Measurements from ENCODE around the gene TDP1. TPM values are rescaled to one million over a fixed set of nuclear protein-coding genes. Genes with fewer than 3 reads are reported as not detected.

TDP1 gene
- total and polyA plus RNA-seq, 2 of the 13 experiments (the other 11 are each of a cell fraction or from before 2014, with no cell fraction given): 16.4 to 31.2 TPM

- TF ChIP-seq NRL (CRISPR knock-in tag; IDR thresholded peaks at IDR 0.05; ENCODE audit: borderline replicate concordance) (no peak), RFX1 (IDR thresholded peaks at IDR 0.05) (peak; percentile 78), ZNF496 (CRISPR knock-in tag; IDR thresholded peaks at IDR 0.05; ENCODE audit: insufficient replicate concordance) (no peak), E2F2 (CRISPR knock-in tag; IDR thresholded peaks at IDR 0.05; ENCODE audit: borderline replicate concordance) (no peak), EED (CRISPR knock-in tag; IDR thresholded peaks at IDR 0.05) (no peak), MBNL3 (CRISPR knock-in tag; conservative IDR thresholded peaks at IDR 0.05) (no peak), ARNT2 (CRISPR knock-in tag; IDR thresholded peaks at IDR 0.05; ENCODE audit: low read depth) (no peak), SAP130 (CRISPR knock-in tag; IDR thresholded peaks at IDR 0.05; ENCODE audit: low read depth) (peak; percentile 11; the same call in 1 of the 2 replicates), ZNF75D (CRISPR knock-in tag; IDR thresholded peaks at IDR 0.05; ENCODE audit: borderline replicate concordance) (no peak), GATAD1 (CRISPR knock-in tag; IDR thresholded peaks at IDR 0.05) (no peak), ISL2 (CRISPR knock-in tag; IDR thresholded peaks at IDR 0.05) (peak; percentile 88), ZNF614 (CRISPR knock-in tag; IDR thresholded peaks at IDR 0.05; ENCODE audit: borderline replicate concordance) (no peak), NCOA5 (CRISPR knock-in tag; IDR thresholded peaks at IDR 0.05) (no peak), GTF2F1 (IDR thresholded peaks at IDR 0.05; ENCODE audit: low read length) (no peak), KAT8 (CRISPR knock-in tag; IDR thresholded peaks at IDR 0.05) (no peak), ZNF710 (CRISPR knock-in tag; IDR thresholded peaks at IDR 0.05; ENCODE audit: borderline replicate concordance) (no peak), ATF7-NPFF (CRISPR knock-in tag; IDR thresholded peaks at IDR 0.05; ENCODE audit: low read depth) (no peak), ATAD3A (CRISPR knock-in tag; IDR thresholded peaks at IDR 0.05) (no peak), ZNF678 (CRISPR knock-in tag; IDR thresholded peaks at IDR 0.05) (no peak), MTERF4 (CRISPR knock-in tag; IDR thresholded peaks at IDR 0.05) (no peak), ZNF788 (CRISPR knock-in tag; IDR thresholded peaks at IDR 0.05; ENCODE audit: borderline replicate concordance) (no peak; the same call in 1 of the 2 replicates), ZMYM3 (CRISPR knock-in tag; IDR thresholded peaks at IDR 0.05) (no peak), ZNF629 (CRISPR knock-in tag; conservative IDR thresholded peaks at IDR 0.05) (no peak), ZNF543 (CRISPR knock-in tag; IDR thresholded peaks at IDR 0.05) (no peak), RCOR2 (CRISPR knock-in tag; IDR thresholded peaks at IDR 0.05) (0 out of 2 replicates have a peak, but pooled peaks have one; percentile 17), TBP (CRISPR knock-in tag; IDR thresholded peaks at IDR 0.05) (no peak), ZFP36L1 (CRISPR knock-in tag; IDR thresholded peaks at IDR 0.05) (no peak), SNRNP70 (IDR thresholded peaks at IDR 0.05; ENCODE audit: low read depth, low read length) (no peak), ETV6 (CRISPR knock-in tag; conservative IDR thresholded peaks at IDR 0.05) (no peak)
Measured at GRCh38 chr14:89911010-89911919, 44.5 kb upstream of the TDP1 start (continued).

Measured in HepG2 (cell line).